ENCODE results near the gene CNTNAP2.

The CNTNAP2 gene

DNA sequence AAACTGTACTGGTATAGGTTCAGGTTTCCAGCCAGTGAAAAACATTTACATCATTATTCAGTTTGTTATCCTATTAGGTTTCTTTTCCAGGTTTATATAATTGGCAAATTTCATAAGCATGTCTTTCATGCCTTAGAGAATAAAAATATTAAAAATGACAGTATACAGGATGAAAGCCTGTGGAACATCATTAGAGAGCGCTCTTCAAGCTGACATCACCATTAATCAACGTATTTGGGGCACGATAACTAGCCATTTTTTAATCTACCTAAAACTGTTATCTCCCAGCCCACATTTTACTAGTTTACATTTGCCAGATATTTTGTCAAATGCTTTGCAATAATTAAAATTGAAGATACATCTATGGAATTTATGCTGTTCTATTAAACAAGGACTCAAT is 714.1 kb downstream of the CNTNAP2 start:
- no peak overlapping the region for H3K4me3 Mint-ChIP-seq
- H3K36me3 Mint-ChIP-seq, result no peaks in the 10 kb centered on the region
- H3K27me3 Mint-ChIP-seq, result no peaks in the 10 kb centered on the region
- no peak for DNase-seq
- no peak for ATAC-seq (replicated peaks)
- no peaks in the 10 kb centered on the region for H3K4me1 Mint-ChIP-seq
- peaks cover 2 to 5% of the 10 kb centered on the region in 2 donors for H3K9me3 Mint-ChIP-seq
- H3K27ac Mint-ChIP-seq, result no peak overlapping the region

DNA sequence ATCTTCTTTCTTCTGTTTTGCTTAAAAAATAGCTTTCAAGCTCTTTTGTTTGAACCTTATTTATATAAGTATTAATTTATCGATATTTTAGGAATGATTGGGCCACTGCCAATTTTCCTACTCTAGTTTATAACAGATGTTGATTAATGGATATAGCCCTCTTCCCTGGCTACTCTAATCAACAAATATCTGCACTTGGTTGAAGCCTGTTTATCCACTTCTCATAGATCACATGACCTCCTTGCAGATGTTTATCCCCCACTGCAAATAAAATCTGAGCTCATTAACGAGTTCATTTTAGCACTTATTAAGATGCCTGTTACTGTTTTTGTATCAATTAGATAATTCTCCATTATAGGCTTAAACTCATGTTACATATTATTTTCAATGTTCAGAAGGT is 715.3 kb downstream of the CNTNAP2 start:
- H3K4me1 Mint-ChIP-seq, result no peaks in the 10 kb centered on the region
- H3K36me3 Mint-ChIP-seq, result no peaks in the 10 kb centered on the region
- H3K4me3 Mint-ChIP-seq, result no peak overlapping the region
- no peak overlapping the region for H3K27ac Mint-ChIP-seq
- H3K9me3 Mint-ChIP-seq, result peaks cover 2 to 5% of the 10 kb centered on the region in 2 donors
- H3K27me3 Mint-ChIP-seq, result no peaks in the 10 kb centered on the region
- DNase-seq (no peak), ATAC-seq (replicated peaks) (no peak)

DNA sequence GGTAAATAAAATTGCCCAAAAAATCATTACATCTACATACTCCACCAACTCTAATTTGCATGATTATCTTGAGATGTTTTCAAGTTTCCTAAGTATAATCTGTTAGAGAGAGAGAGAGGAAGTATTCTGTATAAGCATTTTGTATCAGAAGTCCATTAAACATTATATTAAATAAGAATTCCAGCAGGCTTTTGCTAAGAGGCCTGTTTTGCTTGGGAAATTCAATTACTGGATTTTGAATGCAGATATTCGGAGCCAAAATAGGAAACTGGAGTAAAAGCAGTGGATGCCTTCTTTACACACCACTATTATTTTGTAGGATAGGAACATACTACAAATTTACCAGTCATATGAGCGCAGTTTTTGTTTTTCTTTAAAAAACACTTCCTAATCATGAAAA is 727.8 kb downstream of the CNTNAP2 start:
- Mint-ChIP-seq H3K27me3 (no peaks in the 10 kb centered on the region), H3K4me3 (no peak overlapping the region), H3K4me1 (no peaks in the 10 kb centered on the region), H3K9me3 (peaks cover 3 to 8% of the 10 kb centered on the region in 2 donors), H3K27ac (no peak overlapping the region), H3K36me3 (no peaks in the 10 kb centered on the region)
- DNase-seq (no peak), ATAC-seq (replicated peaks) (no peak)

DNA sequence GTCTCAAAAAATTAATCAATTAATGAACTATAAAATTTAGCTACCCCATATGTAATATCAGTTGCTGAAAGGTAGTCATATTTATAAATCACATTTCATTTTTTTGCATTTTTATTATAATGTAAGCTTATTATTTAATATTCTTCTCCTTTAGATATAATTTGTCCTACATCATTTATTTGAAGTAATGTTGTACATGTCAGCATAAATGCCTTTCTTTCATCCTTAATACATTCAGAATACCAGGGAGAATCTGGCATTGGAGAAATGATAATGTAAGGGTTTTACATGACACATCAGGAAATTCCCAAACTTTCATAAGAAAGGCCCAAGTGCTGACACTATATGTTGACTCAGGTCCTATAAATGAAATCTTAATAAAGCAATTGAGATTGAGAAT is 742.1 kb downstream of the CNTNAP2 start:
- H3K27me3 Mint-ChIP-seq, result no peaks in the 10 kb centered on the region
- H3K36me3 Mint-ChIP-seq, result no peaks in the 10 kb centered on the region
- H3K27ac Mint-ChIP-seq, result no peak overlapping the region
- ATAC-seq (replicated peaks), result no peak
- peaks cover 0 to 5% of the 10 kb centered on the region in 2 donors for H3K9me3 Mint-ChIP-seq
- H3K4me3 Mint-ChIP-seq, result no peak overlapping the region
- no peaks in the 10 kb centered on the region for H3K4me1 Mint-ChIP-seq
- no peak for DNase-seq

DNA sequence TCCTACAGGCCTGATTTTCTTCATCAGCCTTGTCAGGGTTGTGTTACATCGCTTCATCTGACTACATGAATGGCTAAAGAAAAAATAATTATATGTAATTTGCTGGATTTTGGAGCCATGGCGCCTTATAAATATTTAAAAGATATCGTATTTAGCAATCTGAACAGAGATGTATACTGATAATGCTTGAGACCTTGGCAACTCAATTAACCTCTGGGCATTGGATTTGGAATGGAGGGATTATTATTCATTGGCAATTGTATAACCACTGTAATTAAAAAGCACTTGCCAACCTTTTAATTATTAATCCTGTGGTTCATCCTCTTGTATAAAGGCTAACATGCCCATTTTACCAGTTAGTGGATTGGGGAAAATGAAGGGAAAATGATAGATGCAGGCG is 745.1 kb downstream of the CNTNAP2 start:
- Mint-ChIP-seq H3K27me3 (no peaks in the 10 kb centered on the region), H3K4me3 (no peak overlapping the region), H3K9me3 (peaks cover 0 to 4% of the 10 kb centered on the region in 2 donors), H3K27ac (no peak overlapping the region), H3K4me1 (no peaks in the 10 kb centered on the region), H3K36me3 (no peaks in the 10 kb centered on the region)
- DNase-seq (no peak), ATAC-seq (replicated peaks) (no peak)

DNA sequence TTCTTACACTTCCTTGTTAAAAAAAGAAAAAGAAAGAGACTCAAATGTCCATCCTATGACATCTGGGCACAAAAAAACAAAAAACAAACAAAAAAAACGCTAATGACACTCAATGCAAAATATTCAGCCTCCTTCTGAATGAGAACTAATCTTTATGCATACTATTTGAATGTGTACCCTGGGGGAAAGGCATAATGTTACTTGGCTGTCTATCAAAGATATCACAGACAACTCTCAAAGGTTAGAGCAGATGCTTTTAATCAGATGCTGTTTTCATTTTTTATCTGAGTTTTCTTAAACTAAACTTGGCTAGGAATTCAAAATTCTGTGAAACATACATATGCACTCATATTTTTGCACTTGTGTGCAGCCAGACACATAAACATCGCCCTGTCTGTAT is 745.8 kb downstream of the CNTNAP2 start:
- Mint-ChIP-seq H3K27ac (no peak overlapping the region), H3K4me1 (no peaks in the 10 kb centered on the region), H3K36me3 (no peaks in the 10 kb centered on the region), H3K9me3 (peaks cover 0 to 4% of the 10 kb centered on the region in 2 donors), H3K4me3 (no peak overlapping the region), H3K27me3 (no peaks in the 10 kb centered on the region)
- no peak for ATAC-seq (replicated peaks)
- no peak for DNase-seq

DNA sequence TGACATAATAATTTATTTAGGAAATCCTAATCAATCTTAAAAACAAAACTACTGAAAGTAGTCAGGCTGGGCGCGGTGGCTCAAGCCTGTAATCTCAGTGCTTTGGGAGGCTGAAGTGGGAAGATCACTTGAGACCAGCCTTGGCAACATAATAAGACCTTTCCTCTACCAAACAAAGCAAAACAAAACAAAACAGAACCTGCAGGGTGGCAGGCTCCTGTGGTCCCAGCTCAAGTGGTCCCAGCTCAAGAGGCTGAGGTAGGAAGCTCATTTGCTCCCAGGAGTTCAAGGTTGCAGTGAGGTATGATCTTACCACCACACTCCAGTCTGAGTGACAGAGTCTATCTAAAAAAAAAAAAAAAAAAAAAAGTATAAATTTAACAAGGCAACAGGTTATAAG is 748.0 kb downstream of the CNTNAP2 start:
- ATAC-seq (replicated peaks) (no peak), DNase-seq (no peak)
- Mint-ChIP-seq H3K27ac (no peak overlapping the region), H3K27me3 (no peaks in the 10 kb centered on the region), H3K4me3 (no peak overlapping the region), H3K4me1 (no peaks in the 10 kb centered on the region), H3K9me3 (peaks cover 5 to 11% of the 10 kb centered on the region in 2 donors), H3K36me3 (no peaks in the 10 kb centered on the region)

DNA sequence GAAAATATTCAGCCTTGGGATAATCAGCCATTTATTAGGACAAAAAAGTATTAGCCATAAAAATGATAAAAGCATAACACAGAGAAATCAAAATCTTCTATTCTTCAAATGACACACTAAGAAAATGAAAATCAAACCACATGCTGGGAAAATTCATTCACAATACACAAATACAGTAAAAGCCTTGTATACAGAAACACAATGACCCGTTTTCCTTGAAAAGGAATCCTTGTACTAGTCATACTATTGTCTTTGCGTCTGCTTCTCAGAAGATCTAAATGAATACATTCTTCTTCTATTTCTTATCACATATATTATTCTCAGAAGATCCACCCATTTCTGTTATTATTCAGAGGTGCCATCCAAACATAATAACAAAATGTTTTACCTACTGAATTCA is 749.1 kb downstream of the CNTNAP2 start:
- Mint-ChIP-seq H3K36me3 (no peaks in the 10 kb centered on the region), H3K4me1 (no peaks in the 10 kb centered on the region), H3K27ac (no peak overlapping the region), H3K27me3 (no peaks in the 10 kb centered on the region), H3K4me3 (no peak overlapping the region), H3K9me3 (peaks cover 5 to 10% of the 10 kb centered on the region in 2 donors)
- DNase-seq, result no peak
- ATAC-seq (replicated peaks), result no peak

DNA sequence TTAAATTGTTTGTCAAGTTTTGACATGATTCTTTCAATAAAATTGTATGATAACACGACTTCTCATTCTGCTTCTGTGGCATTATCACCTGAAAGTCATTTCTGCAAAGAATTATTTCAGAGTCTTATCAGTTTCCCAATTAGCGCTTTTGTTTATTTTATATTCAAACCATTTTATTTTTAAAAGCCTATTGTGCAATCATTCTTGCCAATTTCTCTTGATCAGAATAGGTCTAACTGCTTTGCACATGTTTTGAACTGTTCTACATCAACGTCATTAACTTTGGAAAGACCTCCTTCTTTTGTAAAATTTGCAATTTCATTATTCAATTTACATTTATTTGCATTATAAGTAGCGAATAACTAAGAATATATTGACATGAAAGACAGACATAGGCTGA is 758.1 kb downstream of the CNTNAP2 start:
- Mint-ChIP-seq H3K36me3 (no peaks in the 10 kb centered on the region), H3K27me3 (no peaks in the 10 kb centered on the region), H3K4me1 (no peaks in the 10 kb centered on the region), H3K27ac (no peak overlapping the region), H3K4me3 (no peak overlapping the region), H3K9me3 (peaks cover 7 to 8% of the 10 kb centered on the region in 2 donors)
- no peak for DNase-seq
- no peak for ATAC-seq (replicated peaks)

DNA sequence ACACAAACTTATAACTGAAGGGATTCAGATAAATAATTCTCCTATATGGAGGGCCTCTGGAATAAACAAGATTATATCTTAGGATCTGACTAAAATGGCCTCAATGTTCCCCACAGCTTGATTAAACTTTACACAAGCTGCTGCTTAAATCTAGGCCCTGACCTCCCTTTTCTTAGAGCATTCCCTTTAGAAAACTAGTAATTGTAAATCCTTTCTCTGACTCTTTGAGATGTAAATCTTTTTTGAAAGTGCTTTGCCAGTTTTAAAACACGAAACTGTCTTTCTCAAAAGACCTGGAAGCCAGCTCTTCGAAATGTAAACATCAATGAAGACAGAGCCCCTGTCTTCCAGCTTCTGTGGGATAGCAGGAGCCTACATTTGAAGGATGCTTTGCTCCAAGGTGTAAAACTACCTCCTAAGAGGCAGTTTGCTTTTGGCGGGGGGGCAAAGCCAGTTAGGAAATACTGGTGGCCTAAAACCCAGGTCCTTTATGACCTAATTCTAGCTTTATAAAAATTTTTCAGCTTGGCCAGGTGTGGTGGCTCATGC is 758.7 kb downstream of the CNTNAP2 start:
- Mint-ChIP-seq H3K27ac (no peak overlapping the region), H3K4me1 (no peaks in the 10 kb centered on the region), H3K27me3 (no peaks in the 10 kb centered on the region), H3K4me3 (no peak overlapping the region), H3K9me3 (peaks cover 7 to 8% of the 10 kb centered on the region in 2 donors), H3K36me3 (no peaks in the 10 kb centered on the region)
- no peak for DNase-seq
- ATAC-seq (replicated peaks), result no peak

DNA sequence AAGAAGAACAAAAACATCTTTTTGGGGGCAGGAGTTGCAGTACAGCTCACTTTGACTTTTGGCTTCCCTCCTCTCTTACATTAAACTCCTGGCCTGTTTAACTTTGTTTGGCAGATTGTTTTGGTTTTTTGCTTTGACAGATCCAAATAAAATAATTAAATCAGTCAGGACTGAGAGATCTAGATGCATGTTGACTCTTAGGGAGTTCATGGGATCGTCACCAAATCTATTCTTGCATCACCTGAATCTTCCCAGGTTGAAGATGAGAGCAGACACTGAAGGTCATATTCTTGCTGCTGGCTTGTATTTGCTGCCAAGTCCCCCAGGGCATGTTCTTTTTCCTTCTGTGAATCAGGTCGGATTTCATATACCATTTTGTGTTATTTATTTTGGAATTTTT is 759.4 kb downstream of the CNTNAP2 start:
- Mint-ChIP-seq H3K27ac (no peak overlapping the region), H3K4me3 (no peak overlapping the region), H3K36me3 (no peaks in the 10 kb centered on the region), H3K27me3 (no peaks in the 10 kb centered on the region), H3K4me1 (no peaks in the 10 kb centered on the region), H3K9me3 (peaks cover 7 to 8% of the 10 kb centered on the region in 2 donors)
- no peak for DNase-seq
- no peak for ATAC-seq (replicated peaks)

DNA sequence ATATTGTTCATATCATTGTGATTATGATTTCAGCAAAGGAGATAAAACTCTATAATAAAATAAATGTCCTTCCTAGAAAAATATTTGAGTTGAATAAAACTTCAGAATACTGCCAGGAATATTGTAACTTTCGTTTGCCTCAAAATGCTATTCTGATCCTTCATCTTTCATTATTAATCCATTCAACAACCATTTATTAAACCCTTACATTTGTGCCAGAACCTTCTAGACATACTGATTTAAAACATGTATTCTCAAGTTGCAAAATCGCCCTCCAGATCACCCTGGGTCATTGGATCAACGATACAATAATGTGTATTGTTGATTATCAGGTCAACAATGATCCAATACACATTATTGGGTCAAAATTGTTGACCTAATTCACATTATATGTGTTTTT is 759.8 kb downstream of the CNTNAP2 start:
- Mint-ChIP-seq H3K9me3 (peaks cover 7 to 8% of the 10 kb centered on the region in 2 donors), H3K27ac (no peak overlapping the region), H3K4me3 (no peak overlapping the region), H3K36me3 (no peaks in the 10 kb centered on the region), H3K27me3 (no peaks in the 10 kb centered on the region), H3K4me1 (no peaks in the 10 kb centered on the region)
- DNase-seq (no peak), ATAC-seq (replicated peaks) (no peak)

DNA sequence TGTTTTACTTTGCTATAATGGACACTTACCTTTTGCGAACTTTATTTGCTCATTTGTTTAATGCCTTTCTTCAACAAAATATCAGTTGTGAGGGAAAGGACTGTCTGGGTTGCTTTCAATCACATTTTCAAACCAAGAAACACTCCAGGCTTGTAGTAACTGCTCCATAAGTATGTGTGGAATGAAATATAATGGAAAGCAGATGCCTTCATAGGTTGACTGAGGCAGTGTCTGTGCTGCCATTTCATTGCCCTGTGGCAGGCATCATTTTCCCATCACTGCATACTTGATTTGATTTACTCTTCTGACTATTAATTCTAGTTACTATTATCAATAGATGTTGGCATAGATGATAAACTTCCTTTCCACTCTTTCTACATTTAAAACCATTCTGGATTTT is 762.3 kb downstream of the CNTNAP2 start:
- DNase-seq (no peak), ATAC-seq (replicated peaks) (no peak)
- Mint-ChIP-seq H3K4me3 (no peak overlapping the region), H3K27me3 (no peaks in the 10 kb centered on the region), H3K9me3 (peaks cover 3 to 4% of the 10 kb centered on the region in 2 donors), H3K4me1 (no peaks in the 10 kb centered on the region), H3K36me3 (no peaks in the 10 kb centered on the region), H3K27ac (no peak overlapping the region)

DNA sequence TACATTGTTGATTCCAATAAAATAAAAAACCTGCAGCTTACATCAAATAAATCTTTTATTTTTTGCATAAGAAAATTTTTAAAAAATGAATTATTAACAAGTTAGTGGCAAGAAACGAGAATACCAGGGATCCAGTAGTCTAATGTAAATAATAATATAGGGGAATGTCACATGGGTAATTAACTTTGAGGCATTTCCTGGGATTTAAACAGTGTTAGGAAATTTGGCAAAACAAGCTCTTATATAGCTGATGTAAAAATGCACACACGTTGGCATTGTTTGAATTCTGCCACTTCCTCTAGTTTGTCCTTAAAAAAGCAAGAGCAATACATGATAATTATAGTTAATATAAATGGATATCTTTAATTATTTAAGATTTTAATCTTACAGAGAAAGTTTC is 768.6 kb downstream of the CNTNAP2 start:
- DNase-seq (no peak), ATAC-seq (replicated peaks) (no peak)
- Mint-ChIP-seq H3K27me3 (no peaks in the 10 kb centered on the region), H3K36me3 (no peaks in the 10 kb centered on the region), H3K9me3 (no peaks in the 10 kb centered on the region), H3K4me3 (no peak overlapping the region), H3K4me1 (no peaks in the 10 kb centered on the region), H3K27ac (no peak overlapping the region)

DNA sequence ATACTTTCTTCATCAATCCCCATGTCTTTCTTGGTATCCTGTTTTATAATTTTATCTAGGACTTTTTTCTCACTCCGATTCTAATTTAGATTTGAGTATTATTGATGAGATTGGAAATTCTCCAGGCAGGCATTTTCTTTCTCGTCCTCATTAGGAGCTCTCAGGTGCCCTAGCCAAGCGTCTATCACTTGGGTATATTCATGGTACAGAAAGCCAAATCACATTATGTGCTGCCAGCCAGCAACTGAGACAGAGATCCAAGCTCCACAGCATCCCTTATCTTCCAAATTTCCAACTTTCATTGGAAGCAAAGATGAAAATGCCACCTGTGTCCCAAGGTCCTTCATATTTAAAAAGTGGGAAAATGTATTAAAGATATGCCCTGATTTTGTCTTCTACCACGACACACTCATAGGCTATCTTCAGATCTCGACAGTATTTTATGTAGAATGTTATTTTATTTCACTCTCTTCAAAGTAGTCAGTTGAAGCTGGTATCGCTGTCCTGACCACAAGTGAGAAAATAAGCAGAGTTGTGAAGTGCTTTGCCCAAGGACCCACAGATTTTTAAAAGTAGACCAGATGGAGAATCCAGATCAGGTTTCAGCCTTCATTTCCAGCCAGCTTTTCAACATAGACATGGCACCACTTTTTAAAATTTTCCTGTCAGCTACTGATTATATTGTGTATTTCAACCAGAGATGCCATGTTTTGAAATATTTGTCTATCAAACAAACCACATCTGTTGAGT is 773.4 kb downstream of the CNTNAP2 start:
- Mint-ChIP-seq H3K27ac (no peak overlapping the region), H3K4me1 (no peaks in the 10 kb centered on the region), H3K9me3 (peaks cover 0 to 2% of the 10 kb centered on the region in 2 donors), H3K36me3 (no peaks in the 10 kb centered on the region), H3K4me3 (no peak overlapping the region), H3K27me3 (no peaks in the 10 kb centered on the region)
- DNase-seq (no peak), ATAC-seq (replicated peaks) (no peak)

Measured in stimulated activated naive B cell treated with anti-CD40 and anti-IgM and Interleukin-4, amounts not matched to agents 10 μg/mL and 1 μg/mL and 100 μg/mL, for 72 hours (primary cell).